ENCODE data around the gene GTPBP6. TPM values are rescaled to one million over a fixed set of nuclear protein-coding genes. Genes with fewer than 3 reads are reported as not detected.
"Not testable (repeated sequence)": the region's sequence is repeated elsewhere in the genome, so short reads cannot be mapped to it uniquely, and the experiment has no call there.

GTPBP6 gene
- polyA plus RNA-seq, 1 of the 3 experiments (the other 2 are of a cell fraction) = 47.3 TPM

DNA sequence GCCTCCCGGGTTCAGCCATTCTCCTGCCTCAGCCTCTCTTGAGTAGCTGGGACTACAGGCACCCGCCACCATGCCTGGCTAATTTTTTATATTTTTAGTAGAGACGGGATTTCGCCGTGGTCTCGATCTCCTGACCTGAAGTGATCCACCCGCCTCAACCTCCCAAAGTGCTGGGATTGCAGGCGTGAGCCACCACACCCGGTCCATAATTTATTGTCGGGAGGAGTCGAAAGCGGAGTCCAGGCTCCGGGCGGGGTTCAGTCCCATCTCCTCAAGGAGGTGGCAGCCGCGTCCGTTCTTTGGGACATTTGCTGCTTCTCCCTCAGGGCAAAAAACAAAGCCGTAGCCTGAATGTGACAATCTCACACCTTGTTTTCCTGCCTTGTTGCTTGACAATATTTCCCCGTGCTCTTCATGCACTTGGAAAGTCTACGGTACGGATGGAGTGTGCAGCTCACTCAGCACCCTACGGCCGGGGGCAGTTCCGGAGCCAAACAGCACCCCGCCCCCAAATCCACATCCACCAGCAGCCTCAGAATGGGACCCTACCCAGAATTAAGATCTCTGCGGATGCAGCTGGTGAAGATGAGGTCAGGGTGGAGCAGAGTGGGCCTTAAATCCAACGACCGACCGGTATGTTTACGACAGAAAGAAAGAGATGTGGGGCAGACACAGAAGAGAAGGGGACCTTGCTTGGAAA lies 9.6 kb downstream of the GTPBP6 start:
- no peaks in the 10 kb centered on the region for H3K79me2 ChIP-seq (ENCODE audit: insufficient read depth)
- peaks cover 16 to 63% of the 10 kb centered on the region in 2 experiments for H3K36me3 ChIP-seq (replicated peaks in 1 of 2; ENCODE audit: control insufficient read depth in 1 of 2, insufficient read depth in 2 of 2, low read length in 1 of 2)
- H4K20me1 ChIP-seq (ENCODE audit: insufficient read depth) = peaks cover 14% of the 10 kb centered on the region; the same call in 1 of the 2 replicates
- H3K9ac ChIP-seq = no peak overlapping the region
- TF ChIP-seq EZH2phosphoT487 (IDR thresholded peaks at IDR 0.05; ENCODE audit: borderline replicate concordance, low read depth) (no peak), NRF1 (IDR thresholded peaks at IDR 0.05; ENCODE audit: low read depth, low read length) (no peak)
- no peak for DNase-seq
- H3K27ac ChIP-seq (ENCODE audit: low read depth in 2 of 2, low read length in 1 of 2) = no peak overlapping the region
- no peaks in the 10 kb centered on the region for H3K9me2 ChIP-seq
- no peak overlapping the region for H3K4me3 ChIP-seq (ENCODE audit: low read depth in 2 of 2, low read length in 1 of 2)
- H3K27me3 ChIP-seq (ENCODE audit: insufficient read depth) = no peaks in the 10 kb centered on the region
- ChIA-PET POLR2A (no interaction called here), CTCF (no interaction called here)
- 95% methylated on average over 30 of the region's 30 CpGs for WGBS (ENCODE audit: low lambda C conversion rate)
- H3F3A ChIP-seq (replicated peaks; ENCODE audit: insufficient read depth) = peaks cover 22% of the 10 kb centered on the region
- no peaks in the 10 kb centered on the region for H3K9me3 ChIP-seq
- no peak overlapping the region for H3K4me2 ChIP-seq
- no peak overlapping the region for H2AFZ ChIP-seq (ENCODE audit: low read depth)
- no peaks in the 10 kb centered on the region for H3K4me1 ChIP-seq (ENCODE audit: control insufficient read depth in 1 of 2, insufficient read depth in 2 of 2, low read depth in 1 of 2, low read length in 1 of 2)

DNA sequence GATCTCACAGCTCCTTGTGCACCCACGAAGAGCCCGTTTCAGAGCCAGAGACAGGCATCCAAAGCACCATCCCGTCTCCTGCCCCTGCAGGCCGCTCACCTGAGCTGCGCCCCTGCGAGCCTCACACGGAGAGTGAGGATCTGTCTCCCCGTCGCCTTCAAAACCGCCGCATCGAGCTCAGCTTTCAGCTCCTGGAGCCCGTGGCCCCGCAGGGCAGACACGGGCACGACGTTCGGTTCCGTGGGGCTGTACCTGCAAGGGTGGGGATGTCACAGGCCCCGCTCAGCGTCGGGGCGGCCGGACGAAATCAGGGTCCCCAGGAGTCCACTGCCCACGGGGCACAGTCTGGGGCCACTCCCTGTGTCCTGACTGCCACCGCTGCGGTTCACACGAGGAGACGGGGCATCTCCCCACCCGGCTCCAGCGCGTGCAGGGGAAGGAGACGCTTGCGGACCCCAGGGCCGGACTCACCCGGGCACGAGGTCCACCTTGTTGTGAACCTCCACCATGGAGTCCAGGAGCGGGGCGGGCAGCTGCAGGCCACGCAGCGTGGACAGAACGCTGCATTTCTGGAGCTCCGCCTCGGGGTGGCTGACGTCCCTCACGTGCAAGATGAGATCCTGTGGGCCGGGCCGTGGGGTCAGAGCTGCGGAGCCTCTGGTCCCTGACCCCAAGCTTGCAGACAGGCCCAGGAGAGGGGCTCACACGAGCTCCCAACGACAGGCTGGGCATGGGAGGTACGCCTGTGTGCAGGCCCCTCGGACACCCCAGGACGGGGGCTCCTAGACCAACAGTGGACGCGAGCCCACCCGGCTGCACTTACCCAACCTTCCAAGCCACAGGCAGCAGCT lies 11.1 kb downstream of the GTPBP6 start:
- Histone ChIP-seq H3K9me2 (no peaks in the 10 kb centered on the region), H3K27ac (ENCODE audit: low read depth in 2 of 2, low read length in 1 of 2) (no peak overlapping the region), H4K20me1 (ENCODE audit: insufficient read depth) (peaks cover 14% of the 10 kb centered on the region; the same call in 1 of the 2 replicates), H3K9ac (no peak overlapping the region), H3K4me3 (ENCODE audit: low read depth in 2 of 2, low read length in 1 of 2) (no peak overlapping the region), H3K27me3 (ENCODE audit: insufficient read depth) (no peaks in the 10 kb centered on the region), H2AFZ (ENCODE audit: low read depth) (no peak overlapping the region), H3K9me3 (no peaks in the 10 kb centered on the region), H3F3A (replicated peaks; ENCODE audit: insufficient read depth) (peaks cover 25% of the 10 kb centered on the region), H3K4me1 (ENCODE audit: control insufficient read depth in 1 of 2, insufficient read depth in 2 of 2, low read depth in 1 of 2, low read length in 1 of 2) (no peaks in the 10 kb centered on the region), H3K79me2 (ENCODE audit: insufficient read depth) (no peaks in the 10 kb centered on the region), H3K36me3 (replicated peaks in 1 of 2; ENCODE audit: control insufficient read depth in 1 of 2, insufficient read depth in 2 of 2, low read length in 1 of 2) (peaks cover 22 to 50% of the 10 kb centered on the region in 2 experiments), H3K4me2 (no peak overlapping the region)
- CTCF ChIA-PET = no interaction called here
- TF ChIP-seq FOXJ3 (CRISPR knock-in tag; IDR thresholded peaks at IDR 0.05) (no peak), TAF1 (IDR thresholded peaks at IDR 0.05; ENCODE audit: borderline replicate concordance, low read depth, low read length) (no peak), MXI1 (IDR thresholded peaks at IDR 0.05; ENCODE audit: low read depth, low read length) (no peak)
- DNase-seq = no peak
- POLR2A ChIA-PET = no interaction called here
- WGBS (ENCODE audit: low lambda C conversion rate) = 97% methylated on average over 13 of the region's 58 CpGs

DNA sequence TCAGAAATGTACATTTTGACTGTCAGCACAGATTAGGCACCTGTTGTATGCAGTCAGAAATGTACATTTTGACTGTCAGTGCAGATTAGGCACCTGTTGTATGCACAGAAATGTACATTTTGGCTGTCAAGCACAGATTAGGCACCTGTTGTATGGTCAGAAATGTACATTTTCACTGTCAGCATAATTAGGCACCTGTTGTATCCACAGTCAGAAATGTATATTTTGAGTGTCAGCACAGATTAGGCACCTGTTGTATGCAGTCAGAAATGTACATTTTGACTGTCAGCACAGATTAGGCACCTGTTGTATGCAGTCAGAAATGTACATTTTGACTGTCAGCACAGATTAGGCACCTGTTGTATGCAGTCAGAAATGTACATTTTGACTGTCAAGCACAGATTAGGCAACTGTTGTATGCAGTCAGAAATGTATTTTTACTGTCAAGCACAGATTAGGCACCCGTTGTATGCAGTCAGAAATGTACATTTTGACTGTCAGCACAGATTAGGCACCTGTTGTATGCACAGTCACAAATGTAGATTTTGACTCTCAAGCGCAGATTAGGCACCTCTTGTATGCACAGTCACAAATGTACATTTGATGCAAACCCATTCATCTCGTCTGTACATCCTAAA lies 11.9 kb downstream of the GTPBP6 start:
- peaks cover 22 to 43% of the 10 kb centered on the region in 2 experiments for H3K36me3 ChIP-seq (replicated peaks in 1 of 2; ENCODE audit: control insufficient read depth in 1 of 2, insufficient read depth in 2 of 2, low read length in 1 of 2)
- POLR2A ChIA-PET; DNase-seq; H3K4me3 ChIP-seq (ENCODE audit: low read depth in 2 of 2, low read length in 1 of 2); H2AFZ ChIP-seq (ENCODE audit: low read depth); CTCF ChIA-PET; H3K27ac ChIP-seq (ENCODE audit: low read depth in 2 of 2, low read length in 1 of 2); H3K9ac ChIP-seq; H3K4me1 ChIP-seq (ENCODE audit: control insufficient read depth in 1 of 2, insufficient read depth in 2 of 2, low read depth in 1 of 2, low read length in 1 of 2); H3K9me3 ChIP-seq; H3K27me3 ChIP-seq (ENCODE audit: insufficient read depth); H3K9me2 ChIP-seq; H3K79me2 ChIP-seq (ENCODE audit: insufficient read depth); H3K4me2 ChIP-seq: not testable (repeated sequence)
- peaks cover 14% of the 10 kb centered on the region; the same call in 1 of the 2 replicates for H4K20me1 ChIP-seq (ENCODE audit: insufficient read depth)
- 94% methylated on average over 2 of the region's 3 CpGs for WGBS (ENCODE audit: low lambda C conversion rate)
- peaks cover 25% of the 10 kb centered on the region for H3F3A ChIP-seq (replicated peaks; ENCODE audit: insufficient read depth)

DNA sequence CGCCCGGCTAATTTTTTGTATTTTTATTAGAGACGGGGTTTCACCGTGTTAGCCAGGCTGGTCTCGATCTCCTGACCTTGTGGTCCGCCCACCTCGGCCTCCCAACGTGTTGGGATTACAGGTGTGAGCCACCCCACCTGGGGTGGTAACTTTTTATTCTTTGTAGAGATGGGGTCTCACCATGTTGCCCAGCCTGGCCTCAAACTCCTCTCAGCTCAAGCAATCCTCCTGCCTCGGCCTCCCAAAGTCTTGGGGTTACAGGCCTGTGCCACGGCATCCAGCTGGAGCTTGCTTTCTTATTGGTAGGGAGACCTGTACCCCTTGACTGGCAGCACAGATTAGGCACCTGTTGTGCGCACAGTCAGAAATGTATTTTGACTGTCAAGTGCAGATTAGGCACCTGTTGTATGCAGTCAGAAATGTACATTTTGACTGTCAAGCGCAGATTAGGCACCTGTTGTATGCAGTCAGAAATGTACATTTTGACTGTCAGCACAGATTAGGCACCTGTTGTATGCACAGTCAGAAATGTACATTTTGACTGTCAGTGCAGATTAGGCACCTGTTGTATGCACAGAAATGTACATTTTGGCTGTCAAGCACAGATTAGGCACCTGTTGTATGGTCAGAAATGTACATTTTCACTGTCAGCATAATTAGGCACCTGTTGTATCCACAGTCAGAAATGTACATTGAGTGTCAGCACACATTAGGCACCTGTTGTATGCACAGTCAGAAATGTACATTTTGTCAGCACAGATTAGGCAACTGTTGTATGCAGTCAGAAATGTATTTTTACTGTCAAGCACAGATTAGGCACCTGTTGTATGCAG lies 12.6 kb downstream of the GTPBP6 start:
- peaks cover 26% of the 10 kb centered on the region for H3F3A ChIP-seq (replicated peaks; ENCODE audit: insufficient read depth)
- H3K9me3 ChIP-seq; H2AFZ ChIP-seq (ENCODE audit: low read depth); H3K4me3 ChIP-seq (ENCODE audit: low read depth in 2 of 2, low read length in 1 of 2); H3K27me3 ChIP-seq (ENCODE audit: insufficient read depth); H3K9ac ChIP-seq; POLR2A ChIA-PET; H3K27ac ChIP-seq (ENCODE audit: low read depth in 2 of 2, low read length in 1 of 2); H3K9me2 ChIP-seq; H3K79me2 ChIP-seq (ENCODE audit: insufficient read depth); DNase-seq; H3K4me2 ChIP-seq; CTCF ChIA-PET; H3K4me1 ChIP-seq (ENCODE audit: control insufficient read depth in 1 of 2, insufficient read depth in 2 of 2, low read depth in 1 of 2, low read length in 1 of 2): not testable (repeated sequence)
- WGBS (ENCODE audit: low lambda C conversion rate) = 97% methylated on average over 11 of the region's 12 CpGs
- H3K36me3 ChIP-seq (replicated peaks in 1 of 2; ENCODE audit: control insufficient read depth in 1 of 2, insufficient read depth in 2 of 2, low read length in 1 of 2) = peaks cover 22 to 36% of the 10 kb centered on the region in 2 experiments
- H4K20me1 ChIP-seq (ENCODE audit: insufficient read depth) = peaks cover 14% of the 10 kb centered on the region; the same call in 1 of the 2 replicates
